ENCODE data around the gene DLGAP3. TPM values are rescaled to one million over a fixed set of nuclear protein-coding genes. Genes with fewer than 3 reads are reported as not detected.
A peak's percentile ranks its signal among the peaks of the same experiment; 100 is the strongest.

Gene DLGAP3
- total RNA-seq, 2 donors from 2014 or later: 0.14 to 7.1 TPM

DNA sequence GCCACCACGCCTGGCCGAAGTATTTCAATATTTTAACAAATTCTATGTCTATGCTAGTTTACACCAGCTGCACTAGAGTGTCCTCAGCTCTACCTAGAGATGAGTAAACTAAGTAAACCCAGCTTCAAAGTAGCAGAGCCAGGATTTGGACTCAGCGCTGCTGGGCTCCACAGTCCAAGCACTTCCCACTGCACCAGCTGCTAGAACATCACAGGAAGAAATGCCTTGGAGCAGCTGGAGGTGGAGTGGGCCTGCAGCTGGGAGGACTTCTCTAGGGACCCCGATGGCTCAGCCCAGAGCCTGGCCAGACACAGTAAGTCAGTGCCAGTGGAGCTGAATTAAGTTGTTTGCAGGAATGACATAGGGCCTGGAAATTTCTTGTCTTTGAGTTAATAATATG lies 59.7 kb downstream of the DLGAP3 start:
- H3K4me1 ChIP-seq (replicated peaks): no peaks in the 10 kb centered on the region
- WGBS: 85% methylated on average over 4 of the region's 4 CpGs
- no peaks in the 10 kb centered on the region for H3K36me3 ChIP-seq
- TF ChIP-seq POLR2A (IDR thresholded peaks at IDR 0.05): no peak
- no peak for TF ChIP-seq POLR2AphosphoS5 (IDR thresholded peaks at IDR 0.05)
- TF ChIP-seq, protein P1, sequence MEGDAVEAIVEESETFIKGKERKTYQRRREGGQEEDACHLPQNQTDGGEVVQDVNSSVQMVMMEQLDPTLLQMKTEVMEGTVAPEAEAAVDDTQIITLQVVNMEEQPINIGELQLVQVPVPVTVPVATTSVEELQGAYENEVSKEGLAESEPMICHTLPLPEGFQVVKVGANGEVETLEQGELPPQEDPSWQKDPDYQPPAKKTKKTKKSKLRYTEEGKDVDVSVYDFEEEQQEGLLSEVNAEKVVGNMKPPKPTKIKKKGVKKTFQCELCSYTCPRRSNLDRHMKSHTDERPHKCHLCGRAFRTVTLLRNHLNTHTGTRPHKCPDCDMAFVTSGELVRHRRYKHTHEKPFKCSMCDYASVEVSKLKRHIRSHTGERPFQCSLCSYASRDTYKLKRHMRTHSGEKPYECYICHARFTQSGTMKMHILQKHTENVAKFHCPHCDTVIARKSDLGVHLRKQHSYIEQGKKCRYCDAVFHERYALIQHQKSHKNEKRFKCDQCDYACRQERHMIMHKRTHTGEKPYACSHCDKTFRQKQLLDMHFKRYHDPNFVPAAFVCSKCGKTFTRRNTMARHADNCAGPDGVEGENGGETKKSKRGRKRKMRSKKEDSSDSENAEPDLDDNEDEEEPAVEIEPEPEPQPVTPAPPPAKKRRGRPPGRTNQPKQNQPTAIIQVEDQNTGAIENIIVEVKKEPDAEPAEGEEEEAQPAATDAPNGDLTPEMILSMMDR (IDR thresholded peaks at IDR 0.05): no peak
- intact Hi-C loops (cut with DNase I): no loop called here
- no peaks in the 10 kb centered on the region for H3K9me3 ChIP-seq
- peaks cover 2% of the 10 kb centered on the region for H3K27me3 ChIP-seq (replicated peaks; ENCODE audit: insufficient read depth)
- H3K27ac ChIP-seq: no peak overlapping the region
- H3K4me3 ChIP-seq: no peak overlapping the region
- no peak for DNase-seq (ENCODE audit: low spot score)

DNA sequence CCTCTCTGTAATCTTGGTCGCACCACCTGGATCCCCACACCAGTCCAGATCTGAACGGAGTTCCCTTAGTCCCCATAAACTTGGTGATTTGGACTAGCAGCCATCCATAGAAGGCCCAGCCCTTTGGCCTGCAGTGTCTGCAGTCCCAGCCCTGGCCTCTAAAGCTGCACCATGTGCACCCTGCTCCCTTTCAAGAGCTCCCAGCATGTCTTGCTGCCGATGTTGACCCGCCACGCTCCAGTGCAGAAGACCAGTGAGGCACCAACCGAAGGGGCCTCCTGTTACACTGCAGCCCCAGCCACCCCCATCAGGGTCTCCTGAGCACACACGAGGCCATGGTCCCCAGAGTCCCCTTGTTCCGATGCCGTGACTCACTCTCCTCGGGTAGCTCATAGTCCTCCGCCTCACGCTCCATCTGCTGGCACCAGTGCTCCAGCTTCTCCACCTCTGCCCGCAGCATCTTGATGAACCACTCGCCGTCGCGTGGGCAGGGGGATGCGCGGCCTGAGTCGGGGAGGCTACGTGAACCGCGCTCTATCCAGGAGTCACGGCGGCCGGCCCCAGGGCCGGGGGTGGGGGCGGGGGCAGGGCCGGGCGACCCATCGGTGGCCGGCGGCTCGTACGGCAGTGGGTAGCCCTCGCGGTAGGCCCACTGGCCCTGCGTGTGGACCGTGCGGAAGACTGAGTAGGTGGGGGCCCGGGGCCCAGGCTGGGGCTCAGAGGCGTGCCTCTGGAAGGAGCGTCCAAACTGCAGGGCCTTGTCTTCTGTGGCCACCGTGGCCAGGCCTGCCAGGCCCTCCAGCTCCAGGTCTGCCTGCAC lies 61.0 kb downstream of the DLGAP3 start:
- DNase-seq (ENCODE audit: low spot score): no peak
- H3K9me3 ChIP-seq: no peaks in the 10 kb centered on the region
- no peaks in the 10 kb centered on the region for H3K36me3 ChIP-seq
- intact Hi-C loops (cut with DNase I): no loop called here
- TF ChIP-seq POLR2A (IDR thresholded peaks at IDR 0.05) (no peak), POLR2AphosphoS5 (IDR thresholded peaks at IDR 0.05) (no peak)
- TF ChIP-seq, protein P1 (IDR thresholded peaks at IDR 0.05): no peak
- H3K4me3 ChIP-seq: no peak overlapping the region
- peaks cover 2% of the 10 kb centered on the region for H3K27me3 ChIP-seq (replicated peaks; ENCODE audit: insufficient read depth)
- 95% methylated on average over 42 of the region's 44 CpGs for WGBS
- H3K27ac ChIP-seq: no peak overlapping the region
- H3K4me1 ChIP-seq (replicated peaks): no peaks in the 10 kb centered on the region

DNA sequence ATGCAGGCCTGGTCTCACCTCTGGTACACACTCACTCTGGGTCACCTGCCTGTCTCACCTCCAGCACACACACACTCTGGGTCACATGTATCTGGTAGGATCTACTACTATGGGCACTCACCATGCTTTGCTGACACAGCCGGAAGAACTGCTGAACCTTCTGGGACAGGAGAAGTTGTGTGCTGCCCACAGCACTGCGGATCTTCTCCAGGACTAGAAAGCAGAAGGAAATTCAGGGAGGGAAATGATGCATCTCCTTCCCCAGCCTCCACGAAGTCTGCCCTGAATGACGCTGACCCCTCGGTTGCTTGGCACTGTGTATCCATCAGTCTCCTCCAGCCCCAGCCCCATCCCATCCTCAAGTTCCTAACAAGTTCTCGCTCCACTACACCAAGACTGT lies 62.0 kb downstream of the DLGAP3 start:
- H3K27ac ChIP-seq: no peak overlapping the region
- no peaks in the 10 kb centered on the region for H3K4me1 ChIP-seq (replicated peaks)
- no peaks in the 10 kb centered on the region for H3K36me3 ChIP-seq
- H3K27me3 ChIP-seq (replicated peaks; ENCODE audit: insufficient read depth): no peaks in the 10 kb centered on the region
- no peak for TF ChIP-seq POLR2AphosphoS5 (IDR thresholded peaks at IDR 0.05)
- intact Hi-C loops (cut with DNase I): no loop called here
- H3K9me3 ChIP-seq: no peaks in the 10 kb centered on the region
- no peak overlapping the region for H3K4me3 ChIP-seq
- 95% methylated on average over 6 of the region's 6 CpGs for WGBS
- DNase-seq (ENCODE audit: low spot score): no peak

DNA sequence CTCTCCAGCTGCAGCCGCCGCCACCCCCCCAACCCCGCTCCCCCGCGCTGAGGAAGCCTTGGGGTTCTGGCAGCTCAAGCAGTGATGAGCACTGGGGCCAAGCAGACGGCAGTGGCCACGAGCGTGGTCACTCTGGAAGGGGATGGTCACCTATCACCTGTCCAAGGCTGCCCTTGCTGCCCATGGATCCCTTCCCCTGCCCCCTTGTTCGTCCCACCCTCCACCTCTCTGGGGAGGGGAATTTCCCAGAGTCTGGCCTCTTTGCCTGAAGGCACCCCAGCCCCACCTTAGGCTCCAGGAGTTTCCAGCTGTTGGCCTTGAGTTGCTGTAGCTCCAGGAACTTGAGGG lies 62.7 kb downstream of the DLGAP3 start:
- Histone ChIP-seq H3K36me3 (no peaks in the 10 kb centered on the region), H3K4me3 (peak overlapping the region; percentile 53 to 56), H3K27me3 (replicated peaks; ENCODE audit: insufficient read depth) (no peaks in the 10 kb centered on the region), H3K27ac (peak overlapping the region; percentile 71 to 81), H3K9me3 (no peaks in the 10 kb centered on the region), H3K4me1 (replicated peaks) (no peaks in the 10 kb centered on the region)
- no peak for DNase-seq (ENCODE audit: low spot score)
- intact Hi-C loops (cut with DNase I): no loop called here
- TF ChIP-seq POLR2AphosphoS5 (IDR thresholded peaks at IDR 0.05) (no peak), POLR2A (IDR thresholded peaks at IDR 0.05) (no peak)
- TF ChIP-seq, protein P1 (IDR thresholded peaks at IDR 0.05): no peak
- WGBS: 72% methylated on average over 5 of the region's 9 CpGs

DNA sequence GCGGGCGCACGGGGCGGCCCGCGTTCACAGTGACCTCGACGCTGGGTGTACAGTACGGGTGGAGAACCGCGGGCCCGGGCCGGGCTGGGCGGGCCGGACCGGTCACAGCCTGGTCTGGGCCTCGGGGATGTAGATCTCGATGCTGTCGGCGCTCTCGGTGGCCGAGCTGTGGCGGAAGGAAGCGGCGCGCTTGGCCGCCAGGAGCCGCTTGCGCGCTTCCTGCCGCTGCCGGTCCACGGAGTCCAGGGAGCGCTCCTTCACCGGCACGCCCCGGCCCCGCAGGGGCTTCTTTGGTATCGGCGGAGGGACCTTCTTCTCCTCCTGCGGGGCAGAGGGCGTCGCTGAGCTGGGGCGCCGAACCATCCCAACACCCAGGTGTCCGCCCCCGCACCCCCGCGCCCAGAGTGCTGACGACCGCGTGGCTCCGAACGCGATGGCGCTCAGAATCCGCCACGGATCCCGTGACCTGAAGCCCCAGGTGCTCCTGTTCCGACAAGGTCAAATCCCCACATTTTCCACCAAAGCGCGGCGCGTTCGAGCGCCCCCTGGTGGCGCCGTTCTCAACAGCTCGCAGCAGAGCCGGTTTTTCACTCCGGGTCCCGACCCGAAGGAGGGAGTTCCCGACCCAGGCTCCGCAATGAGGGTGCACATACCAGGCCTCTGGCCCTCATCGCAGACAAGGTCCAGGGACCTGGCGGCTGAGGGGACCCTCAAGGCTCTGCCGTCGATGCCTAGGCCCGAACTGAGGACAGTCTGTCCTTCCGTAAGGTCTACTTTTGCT lies 63.3 kb downstream of the DLGAP3 start:
- no peaks in the 10 kb centered on the region for H3K9me3 ChIP-seq
- DNase-seq (ENCODE audit: low spot score): peak; percentile 65
- intact Hi-C loops (cut with DNase I): no loop called here
- peak overlapping the region; percentile 53 to 56 for H3K4me3 ChIP-seq
- no peaks in the 10 kb centered on the region for H3K27me3 ChIP-seq (replicated peaks; ENCODE audit: insufficient read depth)
- no peaks in the 10 kb centered on the region for H3K4me1 ChIP-seq (replicated peaks)
- TF ChIP-seq, protein P1 (IDR thresholded peaks at IDR 0.05): peak; percentile 89 to 99 (median 96)
- TF ChIP-seq POLR2AphosphoS5 (IDR thresholded peaks at IDR 0.05) (peak; percentile 54), POLR2A (IDR thresholded peaks at IDR 0.05) (no peak)
- WGBS: 2% methylated on average over 61 of the region's 81 CpGs
- peak overlapping the region; percentile 71 to 81 for H3K27ac ChIP-seq
- H3K36me3 ChIP-seq: no peaks in the 10 kb centered on the region

All from prostate gland (tissue), 2 donors.